NCI-H1694 treated with DMSO at 0.1 percent for 48 hours (cell line): Measurements from ENCODE around the gene WDR70.
A peak's percentile ranks its signal among the peaks of the same experiment; 100 is the strongest.
"Not testable (repeated sequence)": the region's sequence is repeated elsewhere in the genome, so short reads cannot be mapped to it uniquely, and the experiment has no call there.

Experiments
- DNase-seq: peaks from one replicate; lab custom pipeline; 2025; lab: John Stamatoyannopoulos, UW

Gene WDR70

DNA sequence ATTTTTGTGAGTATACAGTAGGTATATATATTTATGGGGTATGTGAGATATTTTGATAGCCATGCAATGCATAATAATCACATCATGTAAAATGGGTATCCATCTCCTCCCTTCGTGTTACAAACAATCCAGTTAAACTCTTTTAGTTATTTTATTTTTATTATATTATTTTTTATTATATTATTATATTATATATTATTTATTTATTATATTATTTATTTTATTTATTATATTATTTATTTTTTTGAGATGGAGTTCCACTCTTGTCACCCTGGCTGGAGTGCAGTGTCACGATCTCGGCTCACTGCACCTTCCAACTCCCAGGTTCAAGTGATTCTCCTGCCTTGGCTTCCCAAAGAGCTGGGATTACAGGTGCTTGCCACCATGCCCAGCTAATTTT, 138.6 kb downstream of the WDR70 start:
- DNase-seq: no peak

GRCh38 chr5:37518356-37518755, 139.2 kb downstream of the WDR70 start:
- DNase-seq: not testable (repeated sequence)

DNA sequence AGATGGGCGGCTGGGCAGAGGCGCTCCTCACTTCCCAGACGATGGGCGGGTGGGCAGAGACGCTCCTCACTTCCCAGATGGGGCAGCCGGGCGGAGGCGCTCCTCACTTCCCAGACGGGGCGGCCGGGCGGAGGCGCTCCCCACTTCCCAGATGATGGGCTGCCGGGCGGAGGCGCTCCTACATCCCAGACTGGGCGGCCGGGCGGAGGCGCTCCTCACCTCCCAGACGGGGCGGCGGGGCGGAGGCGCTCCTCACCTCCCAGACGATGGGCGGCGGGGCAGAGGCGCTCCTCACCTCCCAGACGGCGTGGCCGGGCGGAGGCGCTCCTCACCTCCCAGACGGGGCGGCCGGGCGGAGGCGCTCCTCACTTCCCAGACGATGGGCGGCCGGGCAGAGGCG, 140.2 kb downstream of the WDR70 start:
- DNase-seq: no peak

- DNase-seq: no peak
Measured at GRCh38 chr5:37519807-37520206, 140.7 kb downstream of the WDR70 start.

- no peak for DNase-seq
Measured at GRCh38 chr5:37520811-37521210, 141.7 kb downstream of the WDR70 start.

- no peak for DNase-seq
Measured at GRCh38 chr5:37532976-37533740, 154.0 kb downstream of the WDR70 start.

GRCh38 chr5:37533851-37534250, 154.7 kb downstream of the WDR70 start:
- no peak for DNase-seq

GRCh38 chr5:37539459-37539858, 160.3 kb downstream of the WDR70 start:
- no peak for DNase-seq

DNA sequence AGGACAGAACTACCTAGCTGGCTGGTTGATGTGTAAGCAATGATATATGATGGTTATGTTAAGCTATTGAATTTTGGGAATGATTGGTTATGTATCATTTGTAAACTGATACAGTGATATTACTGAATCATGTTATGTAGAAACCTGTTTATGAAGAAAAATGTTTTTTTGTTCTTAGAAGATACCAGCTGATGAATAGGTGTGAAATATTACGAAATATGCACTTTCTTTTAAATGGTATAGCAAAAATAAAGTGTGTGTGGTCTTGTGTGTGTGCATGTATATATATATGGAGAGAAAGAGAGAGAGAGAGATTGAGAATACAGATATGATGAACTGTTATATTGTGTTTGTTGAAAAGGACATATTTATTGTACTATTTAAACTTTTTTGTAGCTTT, 164.1 kb downstream of the WDR70 start:
- DNase-seq: no peak

GRCh38 chr5:37549411-37549810, 170.3 kb downstream of the WDR70 start:
- DNase-seq: no peak

DNA sequence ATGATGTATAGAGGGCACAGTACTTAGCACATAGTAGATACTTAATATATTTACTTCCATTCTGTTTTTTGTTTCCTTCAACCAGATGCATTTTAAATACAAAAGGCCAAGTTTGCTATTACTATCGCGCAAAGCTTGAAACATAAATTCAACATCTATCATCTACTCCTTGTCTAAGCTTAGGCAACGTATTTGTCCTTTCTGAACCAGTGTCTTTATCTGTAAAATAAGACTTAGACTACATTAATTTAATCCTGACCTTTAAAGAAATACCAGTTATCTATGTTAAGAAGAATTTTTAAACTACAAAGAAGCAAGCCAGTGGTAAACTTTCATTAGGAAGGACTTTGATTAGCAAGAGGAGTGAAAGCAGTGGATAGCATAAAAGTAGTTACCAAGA, 173.0 kb downstream of the WDR70 start:
- no peak for DNase-seq

DNA sequence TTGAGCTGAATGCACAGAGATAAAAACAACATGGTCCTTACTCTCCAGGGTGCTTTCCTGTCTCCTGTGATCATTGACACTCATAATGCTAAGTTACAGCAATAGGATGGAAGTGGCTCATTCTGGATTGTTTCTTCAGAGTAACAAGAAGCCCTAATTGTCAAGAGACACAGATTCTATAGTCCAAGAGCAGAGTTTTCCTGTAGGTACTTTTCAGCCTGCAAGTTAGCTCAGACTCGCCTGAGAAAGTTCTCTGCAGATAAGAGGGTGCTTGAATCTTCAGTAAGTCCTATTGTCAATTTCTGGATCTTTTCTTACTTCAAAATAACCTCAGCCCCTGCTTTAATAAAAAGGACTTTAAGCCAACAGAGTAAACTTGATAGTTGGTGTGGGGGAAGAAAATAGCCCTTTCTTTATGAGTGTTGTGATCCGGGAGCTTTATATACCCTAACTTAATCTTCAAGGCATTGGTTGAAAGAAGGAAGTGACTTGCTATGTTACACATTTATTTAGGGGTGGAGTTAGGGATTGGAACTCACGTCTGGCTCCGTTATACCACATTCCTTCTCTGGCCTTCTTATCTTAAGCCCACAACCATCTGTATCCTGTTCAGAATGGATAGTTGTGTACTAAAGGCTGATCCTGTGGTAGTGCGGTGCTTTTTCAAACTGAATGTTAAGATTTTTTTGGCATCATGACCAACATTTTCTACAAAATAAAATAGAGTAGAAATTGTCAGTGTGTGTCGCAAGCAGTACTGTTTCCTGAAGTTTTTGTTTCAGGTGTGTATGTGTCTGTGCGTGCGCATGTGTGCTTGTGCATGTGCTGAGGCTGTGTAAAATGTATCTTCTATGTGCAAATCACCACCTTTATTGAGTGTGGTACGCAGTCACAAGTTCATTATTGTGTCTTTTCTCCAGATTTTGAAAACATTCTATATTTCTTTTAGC, 173.9 kb downstream of the WDR70 start:
- no peak for DNase-seq

DNA sequence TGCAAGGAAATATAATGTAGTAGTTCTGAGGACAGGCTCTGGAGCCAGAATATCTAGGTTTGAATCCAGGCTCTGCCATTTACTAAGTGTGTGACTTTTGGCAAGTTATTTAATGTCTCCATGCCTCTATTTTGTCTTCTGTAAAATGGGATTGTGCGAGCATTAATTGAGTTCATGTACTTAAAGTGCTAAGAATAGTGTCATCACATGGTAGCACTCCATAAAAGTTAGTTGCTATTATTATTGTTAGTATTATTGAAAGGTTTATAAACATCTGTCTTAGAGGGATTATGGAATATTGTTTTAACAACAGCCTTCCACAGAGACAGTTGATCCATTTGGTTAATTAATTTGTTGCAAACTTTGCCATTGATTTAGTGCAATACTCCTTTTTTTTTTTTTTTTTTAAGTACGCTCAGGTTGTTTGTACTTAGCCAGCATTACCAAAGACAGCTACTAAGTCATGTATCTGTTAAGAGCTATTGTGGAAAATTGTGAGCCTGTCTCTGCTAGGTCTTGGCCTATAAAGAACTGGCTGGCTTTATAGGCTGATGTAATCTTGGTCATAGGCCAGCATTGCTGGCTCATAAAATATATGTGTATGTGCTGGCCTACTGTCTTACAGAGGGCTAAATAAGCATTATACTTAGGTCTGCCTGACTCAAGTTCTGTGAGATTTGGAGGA, 174.7 kb downstream of the WDR70 start:
- DNase-seq: no peak

DNA sequence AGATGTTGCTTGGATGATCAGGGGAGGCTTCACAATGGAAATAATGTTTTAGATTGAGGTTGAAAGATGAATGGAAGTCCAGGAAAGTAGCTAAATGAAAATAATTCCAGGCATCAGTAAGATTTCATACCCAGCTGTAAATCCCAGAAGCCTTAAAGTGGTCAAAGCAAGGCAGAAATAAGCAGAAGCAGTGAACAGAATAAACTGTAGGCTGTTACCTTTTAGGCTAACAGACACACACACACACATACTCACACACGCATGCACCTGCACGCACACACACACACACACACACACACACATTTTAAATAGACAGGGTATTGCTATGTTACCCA, 175.3 kb downstream of the WDR70 start:
- DNase-seq: no peak

DNA sequence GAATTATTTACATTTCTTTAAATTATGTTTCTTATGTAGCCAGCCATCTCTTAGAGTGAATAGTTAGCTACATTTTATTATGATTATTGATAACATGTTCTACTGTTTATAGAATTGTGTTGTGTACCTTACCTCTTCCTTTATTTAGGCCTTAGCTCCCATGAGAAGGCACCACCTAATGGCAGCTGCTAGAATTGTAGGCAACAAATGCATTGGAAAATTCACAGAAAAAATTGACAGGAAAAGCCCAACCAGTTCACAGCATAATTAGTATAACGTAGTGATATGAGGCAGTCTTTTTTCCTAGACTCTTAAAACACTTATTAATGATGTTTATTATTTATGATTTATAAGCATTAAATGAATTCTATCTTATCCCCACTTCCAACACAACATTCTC, 175.8 kb downstream of the WDR70 start:
- DNase-seq: peak; percentile 13

- no peak for DNase-seq
Measured at GRCh38 chr5:37557734-37558293, 178.7 kb downstream of the WDR70 start.

- no peak for DNase-seq
Measured at GRCh38 chr5:37565062-37565670, 186.0 kb downstream of the WDR70 start.

GRCh38 chr5:37567566-37567965, 188.4 kb downstream of the WDR70 start:
- DNase-seq: no peak

DNA sequence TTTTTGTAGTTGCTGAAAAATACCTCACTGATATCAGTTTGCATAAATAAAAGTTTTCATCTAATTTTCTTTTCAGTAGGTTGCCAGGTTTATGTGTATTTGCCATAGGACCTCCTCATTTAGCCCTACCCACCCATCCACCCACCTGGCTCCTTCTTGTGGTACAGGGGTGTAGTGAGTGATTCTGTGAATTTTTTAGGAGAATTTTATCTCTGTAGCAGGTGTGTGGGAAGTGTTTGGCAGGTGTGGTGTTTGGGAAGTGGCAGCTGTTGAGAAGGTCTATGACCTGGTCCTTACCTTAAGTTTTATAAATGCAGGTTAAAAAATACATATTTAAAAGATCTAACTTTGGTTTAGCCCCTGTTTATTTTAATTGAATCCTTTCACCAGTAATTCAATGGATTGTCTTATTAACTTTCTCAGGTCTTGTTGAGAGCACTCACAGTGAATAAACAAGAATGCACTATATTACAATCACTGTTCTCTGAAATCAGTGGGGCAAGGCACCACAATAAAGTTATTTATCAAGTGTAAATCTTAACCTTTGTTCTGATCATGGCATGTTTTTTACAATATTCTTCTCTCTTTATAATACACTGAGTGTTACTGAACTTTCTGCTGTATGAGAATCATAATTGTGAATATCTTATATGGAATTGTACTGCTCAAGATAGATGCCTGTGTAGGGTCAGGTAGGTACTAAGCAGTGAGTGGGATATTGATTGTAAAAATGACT, 189.1 kb downstream of the WDR70 start:
- DNase-seq: no peak

DNA sequence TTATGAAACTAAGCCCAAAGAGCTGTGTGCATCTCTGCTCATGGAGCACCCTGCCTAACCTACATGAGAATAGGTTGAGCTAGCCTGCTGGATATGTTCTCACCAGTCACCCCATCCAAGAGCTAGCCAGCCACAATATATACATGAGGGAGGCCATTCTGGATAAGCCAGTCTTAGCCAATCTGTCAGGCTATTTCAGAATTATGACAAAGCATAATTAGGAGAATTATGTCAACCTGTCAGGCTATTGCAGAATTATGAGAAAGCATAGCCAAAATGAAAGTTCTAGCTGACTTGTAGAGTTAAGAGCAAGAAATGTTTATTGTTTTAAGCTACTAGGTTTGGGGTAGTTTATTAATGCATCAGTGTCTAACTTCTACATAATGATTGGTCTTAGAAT, 189.8 kb downstream of the WDR70 start:
- no peak for DNase-seq

GRCh38 chr5:37569466-37569865, 190.3 kb downstream of the WDR70 start:
- DNase-seq: no peak
